TTC549 (cell line): Measurements from ENCODE around the gene PRR7.

Experiments
- FAIRE-seq: peaks from 2 replicates; lab custom pipeline; 2012; peaks lifted over from hg19 to GRCh38; lab: Jason Lieb, UNC

Gene PRR7

DNA sequence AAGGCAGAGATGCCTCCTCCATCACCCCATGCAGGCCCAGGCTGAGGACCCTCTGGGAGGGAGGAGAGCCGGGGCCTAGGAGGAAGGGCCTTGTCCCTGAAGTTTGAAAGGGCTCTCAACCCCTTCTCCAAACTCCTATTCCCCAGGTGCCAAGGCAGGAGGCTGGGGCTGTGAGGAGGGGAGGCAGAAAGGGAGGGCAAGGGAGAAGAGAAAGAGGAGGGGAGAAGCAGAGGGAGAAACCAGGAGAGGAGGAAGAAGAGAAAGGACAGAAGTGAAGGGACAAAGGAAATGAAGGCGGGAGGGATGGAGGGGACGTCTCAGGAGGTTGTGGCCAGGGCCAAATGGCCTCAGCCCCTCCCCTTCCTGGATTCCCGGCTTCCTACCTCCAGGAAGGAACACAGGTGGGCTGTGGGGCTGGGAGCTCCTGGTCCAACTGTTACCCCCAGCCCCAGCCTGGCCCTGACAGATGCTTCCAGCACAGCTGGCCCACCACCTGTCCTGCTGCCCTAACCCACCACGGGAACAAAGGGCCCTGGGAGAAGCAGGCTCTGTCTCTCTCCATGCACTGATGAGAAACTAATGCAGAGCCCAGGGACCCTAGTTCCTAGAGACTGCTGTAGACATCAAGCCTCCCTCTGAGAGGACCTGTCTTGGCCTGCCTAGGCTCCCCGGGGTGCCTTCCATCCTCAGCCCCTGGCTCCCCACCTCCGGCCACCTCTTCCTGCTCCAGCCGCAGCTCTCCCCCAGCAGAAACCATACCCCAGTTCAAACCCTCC is 23.3 kb downstream of the PRR7 start:
- FAIRE-seq = no peak

DNA sequence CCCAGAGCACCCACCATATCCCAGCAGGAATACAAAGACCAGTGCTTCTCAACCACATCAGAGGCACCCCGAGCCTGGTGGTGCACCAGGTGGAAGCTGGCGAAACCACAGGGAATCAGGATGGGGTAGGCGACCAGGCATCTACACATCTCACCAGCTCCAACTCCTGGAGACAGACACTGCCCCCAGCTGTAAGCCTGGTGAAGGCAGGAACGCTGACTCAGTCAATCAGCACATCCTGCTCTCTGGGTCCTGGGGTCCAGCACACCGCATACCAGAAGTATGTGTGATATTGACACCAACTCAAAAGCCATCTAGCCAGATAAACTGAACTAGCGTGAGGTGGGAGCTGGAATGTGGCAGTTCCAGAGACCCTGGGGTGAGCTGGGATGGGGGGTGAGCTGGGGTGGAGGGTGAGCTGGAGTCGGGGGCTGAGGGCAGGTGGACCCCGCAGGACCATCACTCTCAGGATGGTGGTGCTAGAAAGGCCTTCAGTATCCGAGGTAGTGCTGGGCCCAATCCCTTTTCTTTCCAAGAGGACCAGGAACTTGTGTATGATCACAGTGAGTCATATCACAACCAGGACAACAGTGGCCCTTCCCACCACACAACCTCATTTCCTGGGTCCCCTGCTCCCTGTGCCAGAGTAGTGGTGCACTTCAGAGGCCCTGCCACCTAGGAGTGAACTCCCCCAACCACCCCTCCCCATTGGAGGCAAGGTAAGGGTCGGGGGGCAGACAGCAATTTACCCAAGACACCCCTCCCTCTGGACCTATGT is 24.3 kb downstream of the PRR7 start:
- no peak for FAIRE-seq

DNA sequence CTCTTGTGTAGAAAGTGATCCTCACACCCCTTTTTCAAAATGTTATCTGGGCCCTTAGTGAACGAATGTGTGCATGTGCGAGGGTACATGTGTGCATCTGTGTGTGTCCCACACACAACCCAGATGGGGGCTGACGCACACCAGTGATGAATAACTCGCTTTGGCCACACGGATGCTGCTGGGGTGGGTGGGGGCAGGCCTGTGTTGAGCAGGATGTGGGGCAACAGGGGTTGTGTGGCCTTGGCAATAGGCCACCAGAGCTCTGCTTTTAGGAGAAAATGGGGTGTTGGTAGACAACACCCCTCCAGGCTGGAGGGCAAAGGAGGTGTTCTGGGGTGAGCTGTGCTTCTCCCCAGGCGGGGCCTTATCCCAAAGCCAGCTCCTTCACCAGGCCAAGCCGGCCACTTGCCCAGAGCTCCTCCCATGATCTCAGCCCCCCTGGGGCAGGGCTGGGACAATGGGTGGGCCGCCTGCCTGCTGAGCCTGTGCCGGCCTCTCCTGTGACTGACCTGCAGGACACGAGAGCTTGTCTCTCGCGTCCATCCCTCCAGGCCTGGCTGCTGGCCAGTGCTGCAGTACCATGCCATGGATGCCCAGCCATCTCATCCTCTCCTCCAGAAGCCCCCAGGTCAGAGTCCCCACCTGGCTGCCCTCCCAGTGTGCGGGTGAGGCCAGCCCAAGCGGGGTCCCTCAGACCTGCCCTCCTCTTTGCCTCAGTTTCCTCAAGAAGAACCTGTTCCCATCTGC is 25.2 kb downstream of the PRR7 start:
- FAIRE-seq = no peak

DNA sequence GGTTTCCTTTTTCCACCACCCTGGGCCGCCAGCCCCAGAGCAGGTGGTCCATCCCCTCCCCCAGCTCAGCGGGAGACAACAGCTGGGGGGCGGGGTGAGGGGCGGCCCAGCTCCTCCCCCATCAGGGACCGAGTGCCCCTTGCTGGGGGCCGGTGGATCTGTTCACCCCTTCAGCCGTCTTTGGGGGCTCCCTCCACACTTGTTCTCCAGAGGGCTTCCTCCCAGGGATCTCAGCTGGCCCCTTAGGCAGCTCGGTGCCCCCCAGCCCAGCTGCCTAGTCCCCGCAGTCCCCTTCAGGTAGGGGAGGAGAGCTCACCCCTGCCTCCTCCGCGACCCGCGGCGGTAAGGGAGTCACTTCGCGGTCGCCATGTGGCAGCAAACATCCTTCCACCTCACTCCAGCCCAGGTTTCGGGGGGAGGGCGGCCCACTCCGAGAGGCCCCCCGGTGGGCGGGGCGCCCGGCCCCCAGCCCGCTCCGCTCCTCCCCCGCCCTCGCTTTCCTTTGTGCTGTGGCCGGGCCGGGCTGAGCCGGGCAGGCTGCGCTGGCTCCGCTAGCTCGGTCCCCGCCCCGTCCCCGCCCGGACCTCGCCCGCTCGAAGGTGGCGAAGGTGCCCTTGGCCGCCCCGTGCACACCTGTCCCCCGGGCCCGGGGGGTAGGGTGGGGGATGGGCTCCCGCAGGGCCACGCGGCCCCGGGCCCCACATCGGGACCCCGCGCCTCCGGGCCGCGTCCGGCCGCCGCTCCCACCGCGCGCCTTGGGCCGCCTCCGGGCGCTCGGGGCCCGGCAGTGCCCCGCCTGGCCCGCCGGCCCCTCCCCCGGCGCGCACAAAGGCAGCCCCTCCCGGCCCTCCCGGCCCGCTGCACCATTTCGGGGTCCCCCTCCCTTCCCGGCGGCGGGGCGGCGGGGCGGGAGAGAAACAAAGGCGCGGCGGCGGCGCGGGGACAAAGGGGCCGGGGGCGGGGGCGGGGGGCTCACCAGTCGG is 26.1 kb downstream of the PRR7 start:
- no peak for FAIRE-seq

- FAIRE-seq = no peak
Measured at GRCh38 chr5:177473443-177474001, 26.9 kb downstream of the PRR7 start, which contains the start of gene DBN1. TSS of gene DBN1 (minus strand) at chr5:177473634. CDS start at chr5:177473521, 113 bp downstream.

- FAIRE-seq = no peak
Measured at GRCh38 chr5:177474002-177474476, 27.4 kb downstream of the PRR7 start.

GRCh38 chr5:177474846-177475562 is 28.4 kb downstream of the PRR7 start:
- FAIRE-seq = no peak

DNA sequence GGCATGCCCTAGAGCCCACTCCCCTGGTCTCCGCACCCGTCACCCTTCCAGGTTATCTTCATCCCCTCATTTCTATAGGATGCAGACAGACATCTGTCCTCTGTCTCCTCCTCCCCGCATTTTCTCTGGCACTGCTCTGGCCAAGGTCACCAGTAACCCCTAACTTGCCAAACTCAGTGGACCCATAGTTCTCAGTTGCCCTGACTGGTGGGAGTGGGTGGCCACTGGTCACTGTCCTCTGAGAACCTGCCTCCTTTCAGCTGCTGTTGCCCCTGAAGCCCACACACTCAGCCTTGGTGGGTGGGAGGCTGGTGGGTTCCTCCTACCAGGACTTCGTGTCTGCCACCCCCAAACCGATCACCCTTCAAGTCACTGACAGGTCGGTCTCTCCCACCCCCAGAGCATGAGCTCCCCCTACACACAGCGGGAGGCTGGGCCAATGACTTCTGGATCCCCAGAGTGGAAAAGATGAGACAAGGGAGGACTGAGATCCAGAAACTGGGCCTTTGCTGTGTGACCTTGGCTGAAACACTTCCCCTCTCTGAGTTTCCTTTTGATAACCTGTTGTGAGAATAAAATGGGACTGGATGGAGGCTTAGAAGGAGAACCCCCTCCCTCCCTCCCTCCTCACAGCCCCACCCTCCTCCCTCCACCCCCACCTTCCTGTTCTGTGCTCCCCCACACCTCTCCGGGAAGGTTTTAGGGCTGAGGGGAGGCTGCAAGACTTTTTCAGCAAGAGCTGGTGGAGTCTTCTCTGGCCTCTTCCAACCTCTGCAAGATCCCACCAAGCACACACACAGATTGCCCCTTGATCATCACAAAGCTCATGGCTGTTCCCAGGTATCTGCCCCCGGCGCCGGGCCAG is 29.2 kb downstream of the PRR7 start:
- no peak for FAIRE-seq

GRCh38 chr5:177476531-177477233 is 30.1 kb downstream of the PRR7 start:
- no peak for FAIRE-seq

DNA sequence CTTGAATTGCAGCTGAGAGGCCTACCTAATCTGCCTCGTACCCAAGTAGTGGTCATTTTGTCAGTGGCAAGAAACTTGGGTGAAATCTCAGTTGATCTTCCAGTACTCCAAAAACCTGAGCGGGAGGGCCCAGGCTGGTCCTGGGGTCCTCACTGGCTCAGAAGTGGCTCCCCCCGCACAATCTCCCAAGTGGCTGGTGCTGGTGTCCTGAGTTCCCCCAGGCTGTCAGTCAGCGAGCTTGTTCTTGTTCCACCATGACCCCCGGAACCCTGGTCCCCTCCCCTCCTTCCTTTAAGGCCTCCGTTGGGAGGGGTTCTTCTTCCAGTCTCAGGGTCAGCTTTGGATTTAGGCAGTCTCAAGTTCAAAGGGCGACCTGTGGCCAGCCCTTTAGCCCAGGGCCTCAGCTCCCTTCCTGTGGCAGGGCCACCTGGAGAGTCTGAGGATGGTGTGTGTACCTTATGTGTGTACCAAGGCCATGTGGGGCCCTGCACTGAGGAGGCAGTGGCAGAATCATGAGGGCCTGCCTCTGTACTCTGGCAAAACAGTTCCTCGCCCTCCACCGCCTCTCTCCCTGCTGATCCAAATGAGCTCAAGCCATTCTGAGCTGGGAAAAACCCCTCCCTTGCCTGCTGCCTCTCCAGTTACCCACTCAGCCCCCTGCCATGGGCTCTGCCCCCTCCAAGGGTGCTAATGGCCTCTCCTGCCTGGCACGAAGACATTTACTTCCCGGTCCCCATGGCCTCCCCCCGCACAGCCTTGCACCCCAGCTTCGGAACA is 31.3 kb downstream of the PRR7 start:
- no peak for FAIRE-seq

- FAIRE-seq = no peak
Measured at GRCh38 chr5:177478711-177479646, 32.4 kb downstream of the PRR7 start.

DNA sequence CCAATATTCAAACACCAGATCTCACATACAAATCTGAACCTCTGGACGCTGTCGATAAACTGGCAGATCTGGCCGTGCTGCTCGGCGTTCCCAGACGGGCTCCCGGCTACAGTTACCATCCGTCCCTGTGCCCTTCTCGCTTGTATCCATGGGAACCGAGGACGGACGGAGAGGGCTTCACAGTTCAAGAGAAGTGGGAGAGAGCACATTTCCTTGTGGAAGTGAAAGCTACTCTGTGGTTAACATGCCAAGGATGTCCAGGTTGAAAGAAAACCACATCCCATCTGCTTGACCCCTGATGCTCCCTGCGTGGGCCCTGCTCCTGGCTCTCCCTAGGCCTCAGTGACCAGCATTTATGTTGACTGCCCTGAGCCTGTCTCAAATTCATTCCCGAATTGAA is 33.2 kb downstream of the PRR7 start:
- FAIRE-seq = no peak

GRCh38 chr5:177482359-177482795 is 35.8 kb downstream of the PRR7 start:
- FAIRE-seq = no peak

GRCh38 chr5:177483042-177483441 is 36.4 kb downstream of the PRR7 start:
- no peak for FAIRE-seq

GRCh38 chr5:177483994-177484901 is 37.6 kb downstream of the PRR7 start:
- FAIRE-seq = no peak
